ENCODE results near the gene ARHGEF4.
A peak's percentile ranks its signal among the peaks of the same experiment; 100 is the strongest.

Gene ARHGEF4

GRCh38 chr2:130864830-130865800 lies 28.4 kb downstream of the ARHGEF4 start:
- DNase-seq, result peak; percentile 49

- no peak for DNase-seq
Observed at GRCh38 chr2:130869441-130870160, 32.9 kb downstream of the ARHGEF4 start.

GRCh38 chr2:130870161-130870485 lies 33.4 kb downstream of the ARHGEF4 start:
- DNase-seq, result no peak

GRCh38 chr2:130870779-130871178 lies 34.1 kb downstream of the ARHGEF4 start:
- no peak for DNase-seq

- no peak for DNase-seq
Observed at GRCh38 chr2:130871843-130872740, 35.4 kb downstream of the ARHGEF4 start.

GRCh38 chr2:130872741-130873125 lies 36.0 kb downstream of the ARHGEF4 start:
- no peak for DNase-seq

- DNase-seq, result peak; percentile 7
Observed at GRCh38 chr2:130873700-130874346, 37.1 kb downstream of the ARHGEF4 start.

- no peak for DNase-seq
Observed at GRCh38 chr2:130874512-130874911, 37.8 kb downstream of the ARHGEF4 start.

GRCh38 chr2:130875935-130876334 lies 39.2 kb downstream of the ARHGEF4 start:
- no peak for DNase-seq

- DNase-seq, result no peak
Observed at GRCh38 chr2:130877258-130877657, 40.5 kb downstream of the ARHGEF4 start.

- no peak for DNase-seq
Observed at GRCh38 chr2:130878316-130878715, 41.6 kb downstream of the ARHGEF4 start.

- no peak for DNase-seq
Observed at GRCh38 chr2:130878933-130879332, 42.2 kb downstream of the ARHGEF4 start.

GRCh38 chr2:130882111-130882690 lies 45.5 kb downstream of the ARHGEF4 start:
- no peak for DNase-seq

GRCh38 chr2:130882991-130883390 lies 46.3 kb downstream of the ARHGEF4 start:
- DNase-seq, result no peak

GRCh38 chr2:130883496-130883895 lies 46.8 kb downstream of the ARHGEF4 start:
- no peak for DNase-seq

- DNase-seq, result no peak
Observed at GRCh38 chr2:130884013-130884412, 47.3 kb downstream of the ARHGEF4 start.

- DNase-seq, result no peak
Observed at GRCh38 chr2:130884503-130884902, 47.8 kb downstream of the ARHGEF4 start.

GRCh38 chr2:130887643-130888042 lies 50.9 kb downstream of the ARHGEF4 start:
- DNase-seq, result no peak

GRCh38 chr2:130890941-130891669 lies 54.4 kb downstream of the ARHGEF4 start:
- DNase-seq, result no peak

GRCh38 chr2:130891966-130892365 lies 55.3 kb downstream of the ARHGEF4 start:
- DNase-seq, result no peak
